HG03575 (cell line): ENCODE results near the gene DDB1.

Experiments used
- ATAC-seq: cut with Tn5 transposase; IDR thresholded peaks from one replicate; pipeline ENCODE4 v1.9.1; 2021; ENCODE audit not compliant: unreplicated experiment, insufficient number of reproducible peaks, low FRiP score; ENCODE audit errors: extremely low read depth

The DDB1 gene

DNA sequence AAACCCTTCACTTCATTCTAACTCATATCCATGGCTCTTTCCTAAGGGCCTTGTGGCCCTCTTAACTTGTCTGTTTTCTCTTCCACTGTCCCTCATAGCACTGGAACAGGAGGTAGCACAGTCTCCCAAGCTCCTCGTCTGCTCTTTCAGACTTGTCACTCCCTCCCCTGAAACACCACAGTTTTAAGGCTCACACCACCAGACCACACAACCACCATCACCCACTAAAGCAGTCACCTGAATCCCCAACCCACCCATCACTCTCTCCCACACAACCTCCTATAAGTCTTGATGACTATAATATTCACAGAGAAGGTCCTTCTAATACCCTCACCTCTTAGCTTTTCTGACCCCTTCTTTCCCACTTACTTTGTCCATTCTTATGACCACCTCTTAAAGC lies 26.7 kb downstream of the DDB1 start:
- ATAC-seq, result no peak

DNA sequence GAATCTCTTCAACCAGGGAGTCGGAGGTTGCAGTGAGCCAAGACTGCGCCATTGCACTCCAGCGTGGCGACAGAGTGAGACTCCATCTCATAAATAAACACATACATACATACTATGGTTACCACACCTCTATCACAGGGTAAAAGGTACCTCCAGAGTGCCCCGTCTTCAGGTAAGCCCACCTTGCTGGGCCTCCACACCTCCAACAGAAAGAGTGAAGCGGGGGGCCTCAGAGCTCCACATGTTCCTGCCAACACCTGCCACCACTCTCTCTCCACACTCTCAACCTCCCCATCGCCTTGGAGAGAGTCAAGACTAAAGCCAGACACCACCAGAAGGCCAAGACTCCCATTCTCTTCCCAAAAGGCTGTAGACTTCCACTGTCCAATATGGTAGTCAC lies 27.5 kb downstream of the DDB1 start:
- no peak for ATAC-seq

DNA sequence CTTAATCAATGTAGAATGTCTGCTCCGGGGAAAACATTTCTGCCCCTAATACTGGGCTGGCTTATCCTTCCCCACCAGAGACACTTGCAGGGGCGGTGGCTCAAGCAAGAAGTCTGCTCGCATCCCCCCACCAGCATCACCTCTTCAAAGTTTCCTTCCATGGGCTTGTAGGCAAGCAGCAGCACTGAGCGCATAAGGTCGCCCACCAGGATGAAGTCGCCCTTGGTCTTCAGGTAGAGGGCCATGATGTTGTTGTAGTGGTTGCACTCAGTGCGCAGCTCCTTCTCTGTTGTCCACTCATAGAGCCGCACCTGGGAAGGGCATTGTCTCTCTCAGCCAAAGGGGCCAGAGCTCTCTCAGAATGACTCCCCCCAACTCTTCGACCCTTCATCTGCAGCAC lies 29.2 kb downstream of the DDB1 start:
- ATAC-seq, result no peak

DNA sequence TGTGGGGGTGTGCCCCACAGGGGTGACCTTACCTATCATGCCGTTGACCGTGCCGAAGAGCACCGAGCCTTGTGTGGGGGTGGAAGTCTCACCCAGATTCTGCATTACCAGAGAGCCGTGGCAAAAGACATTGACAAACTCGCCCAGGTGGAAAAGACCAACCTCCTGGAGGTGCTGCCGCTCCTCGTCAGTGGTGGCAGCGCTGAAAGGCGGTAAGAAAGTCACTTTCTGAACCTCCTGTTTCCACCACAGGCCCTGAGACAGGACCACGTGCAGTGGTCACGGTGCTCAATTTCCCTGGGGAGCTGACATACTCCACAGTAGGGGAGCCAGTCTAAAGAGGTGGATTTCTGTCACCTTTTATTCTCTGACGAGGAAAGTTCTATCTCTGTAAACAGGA lies 30.4 kb downstream of the DDB1 start:
- ATAC-seq, result no peak

DNA sequence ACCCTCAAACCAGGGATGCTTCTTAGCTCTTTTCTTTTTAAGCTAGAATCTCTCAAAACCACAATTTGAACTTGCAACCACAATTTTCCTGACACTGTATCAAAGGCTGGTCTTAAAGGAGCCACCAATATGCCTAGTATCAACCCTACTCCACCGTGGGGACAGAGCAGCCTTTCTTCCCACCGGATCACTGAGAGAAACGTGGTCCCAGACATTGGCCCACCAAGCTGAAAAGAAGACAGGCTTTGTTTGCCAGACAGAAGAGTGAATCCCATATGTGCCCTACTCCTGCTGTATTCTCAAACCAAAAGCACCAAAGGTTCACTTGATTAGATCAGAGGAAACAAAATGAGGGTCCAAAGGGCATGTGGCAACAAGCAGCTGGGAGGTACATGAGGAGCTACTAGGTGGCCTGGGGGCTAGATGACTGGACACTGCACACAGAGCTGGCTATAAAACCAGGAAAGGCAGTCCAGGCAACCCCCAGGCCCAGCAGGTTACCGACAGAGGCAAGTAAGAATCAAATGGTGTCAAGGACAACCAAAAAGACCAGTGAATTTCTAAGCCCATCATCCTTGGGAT lies 34.2 kb downstream of the DDB1 start:
- no peak for ATAC-seq

DNA sequence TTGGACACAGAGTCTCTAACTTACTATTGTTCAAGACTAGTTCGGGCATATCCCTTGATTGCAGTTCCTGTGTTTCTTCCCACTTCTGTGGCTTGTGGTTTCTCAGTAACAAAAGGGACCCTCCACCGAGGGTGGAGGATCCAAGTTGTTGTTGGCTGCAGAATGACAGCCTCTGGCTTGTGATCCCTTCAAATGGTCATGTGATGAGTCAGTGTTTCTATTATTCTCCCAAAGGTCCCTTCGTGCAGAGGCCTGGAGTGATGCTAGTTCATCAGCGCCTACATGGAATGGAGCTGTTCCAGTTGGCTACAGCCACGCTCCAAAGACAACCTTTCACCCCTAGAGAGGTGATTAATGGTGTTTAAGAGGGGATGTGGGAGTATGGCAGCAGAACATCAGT lies 35.2 kb downstream of the DDB1 start:
- ATAC-seq, result no peak

DNA sequence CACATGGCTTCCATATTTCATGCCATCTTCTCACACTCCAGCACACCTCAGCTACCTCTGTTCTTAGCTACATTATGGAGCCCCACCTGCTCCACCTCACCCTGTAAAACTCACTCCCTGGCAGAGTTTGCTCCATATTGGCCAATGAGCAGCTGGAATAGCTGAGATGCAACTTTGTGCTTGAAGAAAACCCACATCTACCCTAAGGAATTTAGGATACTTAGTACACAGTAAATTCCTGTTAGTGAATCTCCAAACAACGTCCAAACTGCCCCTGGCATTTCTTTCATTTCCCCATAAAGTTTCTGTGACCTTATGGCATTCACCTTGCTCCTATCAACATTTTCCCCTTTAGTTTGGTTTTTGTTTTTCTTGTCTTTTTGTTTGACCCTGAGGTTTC lies 35.6 kb downstream of the DDB1 start:
- no peak for ATAC-seq

DNA sequence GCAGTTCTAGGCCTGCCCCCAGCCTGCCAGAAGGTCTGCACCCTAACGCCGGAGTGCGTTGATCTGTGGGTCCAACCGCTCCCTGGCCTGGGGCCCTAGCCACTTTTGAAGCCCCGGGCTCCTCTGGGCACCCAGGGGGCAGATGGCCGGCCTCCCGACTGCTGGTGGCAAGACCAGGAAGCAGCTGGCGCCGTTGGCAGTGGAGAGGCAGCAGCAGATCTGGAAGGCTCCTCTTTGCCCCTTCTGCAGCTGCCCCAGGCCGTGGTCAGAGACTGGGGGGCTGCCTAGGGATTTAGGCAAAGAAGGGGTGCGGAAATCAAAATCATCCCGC lies 37.3 kb downstream of the DDB1 start:
- ATAC-seq, result no peak

DNA sequence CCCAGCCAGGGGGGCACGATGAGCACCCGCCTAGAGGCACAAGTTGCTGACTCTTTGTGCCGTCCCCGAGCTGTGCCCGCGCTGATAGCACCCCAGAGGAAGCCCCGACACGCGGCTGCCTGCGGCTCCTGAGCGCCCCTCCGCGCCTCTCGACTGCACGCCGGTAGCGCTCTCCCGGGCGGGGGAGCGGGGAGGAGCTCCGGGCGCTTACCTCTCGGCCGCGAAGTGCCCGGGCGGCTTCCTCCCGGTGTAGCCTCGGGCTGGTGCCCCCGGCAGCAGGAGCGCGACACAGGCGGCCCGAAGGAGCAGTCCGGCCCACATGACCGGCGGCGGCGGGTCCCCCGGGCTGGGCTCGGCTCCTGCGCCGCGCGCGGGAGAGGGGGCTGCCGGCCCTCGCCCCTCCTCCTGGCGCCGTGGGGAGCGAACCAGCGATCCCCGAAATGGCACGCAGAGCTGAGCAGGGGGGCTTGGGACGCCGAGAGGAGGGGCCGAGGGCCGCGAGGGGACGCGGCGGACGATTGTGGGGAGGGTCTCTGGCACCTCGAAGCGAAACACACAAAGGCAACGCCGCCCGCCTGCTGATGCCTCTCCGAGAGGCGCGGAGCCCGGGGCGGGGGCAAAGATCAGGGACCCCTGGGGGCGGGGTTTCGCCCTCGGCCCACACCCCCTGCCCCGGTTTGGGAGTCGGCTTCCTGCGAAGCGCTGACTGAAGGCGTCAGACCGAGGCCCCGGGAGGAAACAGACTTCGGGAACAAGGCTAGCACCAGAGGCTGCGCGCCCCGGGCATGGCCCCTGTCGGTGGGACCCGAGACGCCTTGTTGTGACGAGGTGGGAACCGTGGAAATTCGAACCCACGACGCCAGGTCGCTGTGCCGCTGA lies 37.9 kb downstream of the DDB1 start, which contains the start of gene VWCE:
Gene VWCE (minus strand): TSS at position 600 of the 879 bp plus-strand sequence. CDS start 279 bp downstream, at position 321.
- ATAC-seq, result no peak

DNA sequence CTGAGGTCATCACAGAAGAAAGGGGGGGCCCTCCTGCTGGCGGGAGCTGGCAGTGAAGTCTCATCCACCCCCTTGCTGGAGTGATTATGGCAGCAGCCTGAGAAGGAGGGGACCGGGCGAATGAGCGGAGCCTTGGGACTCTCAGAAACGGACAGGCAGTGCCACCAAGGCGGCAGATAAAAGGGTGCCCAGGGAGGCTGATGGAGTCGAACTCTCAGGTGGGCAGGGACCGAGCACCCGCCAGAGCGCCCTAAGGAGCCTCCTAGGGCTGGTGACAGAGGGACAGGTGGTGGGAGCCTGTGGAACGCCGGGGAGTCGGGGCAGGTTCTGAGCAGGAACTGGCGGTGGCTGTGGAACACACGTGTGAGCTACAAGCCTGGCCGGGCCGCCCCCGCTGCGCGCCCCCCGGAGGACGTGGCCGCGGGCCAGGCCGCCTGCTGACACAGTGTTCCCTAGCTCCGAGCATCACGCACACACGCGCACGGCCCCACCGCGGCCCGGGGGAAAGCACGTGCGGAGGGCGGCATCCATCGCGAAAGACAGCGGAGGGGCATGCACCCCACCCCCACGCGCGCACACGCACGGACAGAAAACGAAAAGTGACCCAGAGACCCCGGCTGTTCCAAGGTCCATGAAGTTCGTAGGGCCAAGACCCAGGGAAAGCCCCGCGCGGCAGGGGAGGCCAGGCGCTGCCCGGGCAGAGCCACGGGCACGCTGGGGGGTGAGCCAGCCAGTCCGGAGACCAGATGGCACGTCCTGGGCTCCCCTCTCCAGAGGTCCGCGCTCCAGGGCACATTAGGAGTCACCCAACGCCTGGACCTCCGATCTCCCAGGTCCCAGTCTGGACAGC lies 38.8 kb downstream of the DDB1 start:
- ATAC-seq, result no peak

DNA sequence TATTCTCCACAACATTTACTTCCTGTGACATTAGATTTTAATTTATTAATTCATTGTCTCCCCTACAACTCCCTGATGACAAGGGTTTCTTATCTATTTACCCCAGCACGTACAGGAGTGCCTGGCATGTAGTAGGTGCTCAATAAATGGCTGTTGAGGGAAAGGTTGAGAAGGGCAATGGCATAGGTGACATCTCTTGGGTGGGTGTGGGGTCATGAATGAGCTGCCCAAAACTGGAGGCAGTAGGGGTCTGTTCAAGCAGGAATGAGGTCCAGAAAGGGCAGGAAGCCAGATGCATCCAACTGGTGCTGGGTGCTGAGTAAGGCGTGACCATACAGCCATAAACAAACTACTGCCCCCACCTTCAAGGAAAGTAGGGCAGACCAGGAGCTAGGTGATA lies 40.5 kb downstream of the DDB1 start:
- no peak for ATAC-seq

DNA sequence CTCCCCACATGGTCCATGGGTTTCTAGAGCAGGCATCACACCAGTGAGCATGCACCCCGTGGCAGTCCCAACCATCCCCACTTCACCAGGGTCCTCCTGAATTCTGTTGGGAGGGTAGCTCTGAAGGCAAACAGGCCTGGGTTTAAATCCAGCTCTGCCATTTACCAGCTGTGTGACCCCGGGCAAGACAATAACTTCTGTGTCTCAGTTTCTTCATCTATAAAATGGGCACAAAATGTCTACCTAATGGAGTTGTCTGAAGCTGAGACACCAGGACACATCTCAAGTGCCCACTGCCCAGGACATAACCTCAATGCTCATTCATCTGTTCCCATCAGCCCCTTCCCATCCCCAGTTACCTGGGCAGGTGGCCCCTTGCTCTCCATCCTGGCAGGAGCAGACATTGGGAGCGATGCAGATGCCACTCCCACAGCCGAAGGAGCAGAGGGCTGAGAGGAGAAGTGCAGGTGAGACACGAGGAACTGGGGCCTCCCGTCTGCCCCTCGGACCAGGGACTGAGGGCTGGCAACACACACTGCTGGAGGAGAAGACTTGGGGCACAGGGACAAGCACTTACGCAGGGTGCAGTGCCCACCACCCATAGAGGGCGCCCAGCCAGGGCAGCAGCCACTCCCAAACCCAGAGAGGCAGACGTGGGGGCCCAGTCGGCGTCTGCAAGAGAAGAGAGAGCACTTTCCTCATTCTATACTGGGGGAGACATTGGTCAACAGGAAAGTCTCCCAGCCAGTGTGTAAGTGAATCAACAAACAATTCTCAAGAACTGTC lies 41.8 kb downstream of the DDB1 start:
- no peak for ATAC-seq

DNA sequence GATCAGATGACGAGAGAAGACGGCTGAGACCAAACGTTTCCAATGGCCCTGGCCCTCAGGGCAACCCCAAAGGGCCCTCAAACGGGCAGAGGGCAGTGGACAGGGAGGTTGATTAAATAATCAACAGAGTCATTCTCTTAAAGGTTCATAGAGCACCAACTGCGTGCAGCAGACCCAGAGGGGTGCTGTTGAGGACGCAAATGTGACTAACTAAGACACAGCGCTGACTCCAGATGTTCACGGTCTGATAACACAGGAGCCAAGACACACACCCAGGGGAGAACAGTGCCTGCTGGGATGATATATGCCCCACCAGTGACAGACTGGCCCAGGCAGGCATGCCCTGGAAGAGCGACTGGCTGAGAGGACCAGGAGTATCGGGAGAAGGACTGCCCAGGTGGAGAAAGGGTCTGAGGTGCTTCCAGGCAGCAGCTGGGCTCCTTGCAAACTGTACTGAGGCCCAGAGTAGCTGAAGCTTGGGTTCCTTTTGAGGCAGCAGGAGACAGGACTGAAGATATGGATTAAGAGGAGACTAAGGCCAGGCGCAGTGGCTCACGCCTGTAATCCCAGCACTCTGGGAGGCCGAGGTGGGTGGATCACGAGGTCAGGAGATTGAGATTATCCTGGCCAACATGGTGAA lies 45.4 kb downstream of the DDB1 start:
- ATAC-seq, result no peak

DNA sequence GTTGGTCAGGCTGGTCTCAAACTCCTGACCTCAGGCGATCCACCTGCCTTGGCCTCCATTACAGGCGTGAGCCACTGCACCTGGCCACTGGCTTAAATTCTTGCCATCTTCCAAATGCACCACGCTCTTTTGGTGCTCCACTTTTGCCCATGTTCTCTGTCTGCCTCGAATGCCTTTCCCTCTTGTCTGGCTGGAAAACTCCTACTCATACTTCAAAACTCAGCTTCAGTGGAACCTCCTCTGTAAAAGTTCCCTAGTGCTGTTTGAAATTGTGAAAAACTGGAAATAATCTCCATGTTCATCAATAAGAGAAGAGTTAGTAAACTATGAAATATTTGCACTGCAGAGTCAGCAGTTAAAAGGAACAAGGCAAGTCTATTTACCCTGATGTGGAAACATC lies 49.3 kb downstream of the DDB1 start:
- ATAC-seq, result no peak

DNA sequence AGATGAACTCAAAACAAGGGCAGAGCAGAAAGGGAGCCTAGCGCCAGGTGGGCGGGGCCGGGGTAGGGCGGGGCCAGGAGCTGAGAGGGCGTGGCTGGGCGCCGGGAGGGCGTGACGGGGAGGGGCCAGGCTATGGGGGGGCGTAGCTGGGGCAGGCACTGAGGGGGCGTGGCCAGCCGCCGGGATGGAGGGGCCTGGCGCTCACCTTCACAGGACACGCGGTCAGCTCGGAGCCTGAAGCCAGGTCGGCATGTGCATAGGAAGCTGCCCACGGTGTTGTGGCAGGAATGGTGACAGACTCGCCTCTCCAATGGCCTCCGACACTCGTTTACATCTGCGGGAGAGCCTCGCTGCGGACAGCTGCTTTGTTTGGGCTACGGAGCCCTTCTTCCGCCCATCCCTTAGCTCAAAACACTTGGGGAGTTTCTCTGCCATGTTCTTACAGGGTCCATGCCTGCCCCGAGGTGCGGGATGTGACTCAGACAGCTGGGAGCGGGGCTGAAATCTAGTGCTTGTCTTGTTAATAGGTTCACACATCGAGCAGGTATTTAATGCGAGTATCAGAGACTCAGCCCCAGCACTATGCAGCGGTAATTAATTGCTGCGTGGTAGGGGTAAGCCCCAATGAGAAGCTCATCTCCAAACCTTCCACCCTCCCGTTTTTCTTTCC lies 51.2 kb downstream of the DDB1 start:
- no peak for ATAC-seq

DNA sequence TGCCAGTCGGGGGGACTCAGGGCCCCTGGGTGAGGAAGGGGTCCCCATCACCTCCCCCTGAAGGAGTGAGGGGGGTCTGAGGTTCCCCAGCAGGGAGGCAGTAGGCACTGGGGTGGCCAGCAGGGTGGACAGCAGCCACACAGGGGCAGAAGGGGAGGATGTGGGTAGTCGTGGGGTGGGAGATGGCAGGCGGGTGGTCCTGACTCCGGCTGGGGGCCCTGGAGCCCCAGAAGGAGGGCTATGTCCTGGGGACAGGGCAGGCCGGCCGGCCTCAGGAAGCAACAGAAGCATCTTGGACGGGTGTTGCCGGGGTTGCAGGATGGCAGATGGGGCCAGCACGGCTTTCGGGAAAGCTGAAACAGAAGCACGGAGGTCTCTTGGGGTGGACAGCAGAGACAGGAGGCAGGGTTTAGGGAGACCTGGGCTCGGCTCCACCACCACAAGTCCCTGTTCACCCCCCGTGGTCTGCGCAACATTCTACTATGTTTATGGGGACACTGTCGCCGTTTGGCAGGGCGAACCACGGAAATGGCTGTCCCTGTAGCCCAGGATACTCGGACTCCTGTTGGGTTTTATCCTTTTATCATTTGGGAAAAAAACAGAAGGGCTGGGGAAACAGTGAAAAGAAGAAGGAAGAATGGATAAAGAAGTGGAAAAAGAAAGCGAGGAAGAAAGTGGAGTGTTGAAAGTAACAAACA lies 51.9 kb downstream of the DDB1 start:
- ATAC-seq, result no peak

DNA sequence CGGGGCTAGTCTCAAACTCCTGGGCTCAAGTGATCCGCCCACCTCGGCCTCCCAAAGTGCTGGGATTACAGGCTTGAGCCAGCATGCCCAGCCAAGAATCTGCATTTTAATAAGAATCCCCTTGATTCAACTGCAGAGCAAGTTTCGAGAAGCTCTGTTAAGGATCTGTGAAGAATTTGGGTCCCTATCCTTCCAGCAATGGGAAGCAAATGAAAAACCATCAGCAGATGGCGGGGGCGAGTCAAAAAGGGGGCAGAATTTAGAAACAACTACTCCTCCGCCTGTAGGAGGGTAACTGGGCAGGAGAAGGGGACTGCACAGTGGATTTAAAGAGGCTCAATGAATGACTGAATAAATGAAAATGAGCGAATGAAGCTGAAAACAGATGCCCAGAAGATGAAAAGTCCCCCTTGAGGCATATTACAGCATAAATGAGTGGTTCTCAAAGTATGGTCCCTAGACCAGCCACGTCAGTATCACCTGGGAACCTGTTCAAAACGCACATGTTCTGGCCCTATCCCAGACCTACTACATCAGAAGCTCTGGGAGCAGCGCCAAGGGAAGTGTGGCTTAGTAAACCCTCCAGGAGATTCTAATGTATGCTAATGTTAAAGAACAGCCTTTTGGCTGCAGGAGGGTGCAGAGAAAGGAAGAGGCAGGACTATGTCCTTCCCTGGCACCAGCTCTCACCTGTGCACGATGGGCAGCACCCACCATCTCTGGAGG lies 52.8 kb downstream of the DDB1 start:
- ATAC-seq, result no peak
